ENCODE results near the gene CMTR1.

CMTR1 gene

DNA sequence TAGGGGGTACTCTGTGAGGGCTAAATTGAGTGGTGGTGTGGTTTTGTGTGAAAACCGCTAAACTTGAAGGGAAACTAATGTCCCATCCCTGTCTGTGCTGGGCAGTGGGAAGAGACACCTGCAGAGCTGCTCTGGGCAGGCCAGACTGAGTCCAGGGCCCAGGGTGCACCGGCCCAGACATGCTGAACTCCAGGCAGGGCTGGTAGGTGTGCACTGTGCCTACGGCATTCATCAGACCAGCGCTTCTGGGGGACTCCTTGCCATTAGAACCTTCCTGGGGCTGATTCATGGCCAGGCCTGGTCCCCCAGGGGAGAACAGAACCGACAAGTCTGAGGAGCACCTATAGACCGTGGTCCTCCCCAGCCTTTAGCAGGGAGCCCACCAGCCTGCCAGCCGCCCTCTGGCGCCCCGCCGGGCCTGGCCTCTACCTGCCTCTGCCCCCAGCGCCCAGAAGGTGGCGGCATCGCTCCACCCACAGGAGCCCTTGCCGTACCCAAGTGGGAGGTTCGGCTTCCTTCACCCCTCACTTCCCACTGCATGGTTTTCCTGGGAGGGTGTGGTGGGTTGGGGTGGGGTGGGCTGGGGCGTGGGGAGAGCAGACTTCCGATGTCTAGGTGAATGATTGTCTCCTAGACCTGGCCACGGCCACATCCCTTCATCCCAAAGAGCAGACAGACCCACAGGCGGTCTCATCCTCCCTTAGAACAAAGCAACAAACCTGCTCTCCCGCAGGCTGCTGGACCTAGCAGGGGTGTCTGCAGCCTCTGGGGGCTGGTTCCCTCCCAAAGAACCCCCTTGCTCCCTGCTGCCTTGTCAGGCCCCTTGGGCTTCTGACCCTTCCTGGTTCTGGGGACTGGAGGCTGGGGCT lies 51.1 kb downstream of the CMTR1 start:
- ChIA-PET CTCF (interaction anchor here (0.7 to 1.5 kb wide), 3 partner anchors 79 to 209 kb away, joined by 3 to 5 read pairs (median 4); no protein-coding TSS in a partner anchor), POLR2A (no interaction called here)
- peak; percentile 79 for DNase-seq (ENCODE audit: extremely low spot score)
- TF ChIP-seq BHLHE40 (IDR thresholded peaks at IDR 0.05; ENCODE audit: borderline replicate concordance): no peak
- TF ChIP-seq LEF1 (IDR thresholded peaks at IDR 0.05; ENCODE audit: borderline replicate concordance): no peak
- TF ChIP-seq FOXA1 (IDR thresholded peaks at IDR 0.05): no peak
- no peak for TF ChIP-seq SP1 (IDR thresholded peaks at IDR 0.05)
- no peak for TF ChIP-seq L3MBTL2 (conservative IDR thresholded peaks at IDR 0.05)
- no peak for TF ChIP-seq NFRKB (IDR thresholded peaks at IDR 0.05)

DNA sequence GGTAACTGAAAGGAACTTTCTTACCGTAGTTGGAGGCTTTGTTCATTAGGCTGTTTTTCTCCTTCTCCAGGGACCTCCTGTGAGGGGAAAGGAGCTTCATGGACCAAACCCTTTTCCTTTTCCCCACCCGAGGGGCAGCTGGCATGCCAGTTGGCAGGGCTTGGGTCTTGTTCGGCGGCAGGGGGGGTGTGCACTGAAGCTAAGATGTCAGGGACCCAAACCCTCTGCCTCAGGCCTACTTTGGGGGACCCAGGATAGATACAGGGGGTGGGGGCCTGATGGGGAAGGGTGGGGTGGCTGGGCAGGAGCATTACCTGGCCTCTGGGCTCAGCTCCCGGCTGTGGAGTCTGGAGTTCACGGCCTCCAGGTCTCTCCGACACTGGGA lies 51.8 kb downstream of the CMTR1 start:
- ChIA-PET CTCF (interaction anchor here (0.7 to 1.5 kb wide), 3 partner anchors 78 to 208 kb away, joined by 3 to 5 read pairs (median 4); no protein-coding TSS in a partner anchor), POLR2A (no interaction called here)
- TF ChIP-seq ZNF384 (IDR thresholded peaks at IDR 0.05) (no peak), CTBP1 (IDR thresholded peaks at IDR 0.05; ENCODE audit: borderline replicate concordance) (no peak), FOXM1 (IDR thresholded peaks at IDR 0.05; ENCODE audit: borderline replicate concordance) (no peak), ELF4 (IDR thresholded peaks at IDR 0.05) (no peak), L3MBTL2 (conservative IDR thresholded peaks at IDR 0.05) (no peak), LEF1 (IDR thresholded peaks at IDR 0.05; ENCODE audit: borderline replicate concordance) (no peak), SUZ12 (IDR thresholded peaks at IDR 0.05) (no peak), NFRKB (IDR thresholded peaks at IDR 0.05) (no peak), FOXA1 (IDR thresholded peaks at IDR 0.05) (no peak), HDGF (IDR thresholded peaks at IDR 0.05; ENCODE audit: borderline replicate concordance) (no peak), SP1 (IDR thresholded peaks at IDR 0.05) (no peak), FOXK2 (IDR thresholded peaks at IDR 0.05) (no peak), BHLHE40 (IDR thresholded peaks at IDR 0.05; ENCODE audit: borderline replicate concordance) (no peak), TARDBP (IDR thresholded peaks at IDR 0.05) (no peak), ARNT (IDR thresholded peaks at IDR 0.05) (no peak)
- TF ChIP-seq, protein P1, sequence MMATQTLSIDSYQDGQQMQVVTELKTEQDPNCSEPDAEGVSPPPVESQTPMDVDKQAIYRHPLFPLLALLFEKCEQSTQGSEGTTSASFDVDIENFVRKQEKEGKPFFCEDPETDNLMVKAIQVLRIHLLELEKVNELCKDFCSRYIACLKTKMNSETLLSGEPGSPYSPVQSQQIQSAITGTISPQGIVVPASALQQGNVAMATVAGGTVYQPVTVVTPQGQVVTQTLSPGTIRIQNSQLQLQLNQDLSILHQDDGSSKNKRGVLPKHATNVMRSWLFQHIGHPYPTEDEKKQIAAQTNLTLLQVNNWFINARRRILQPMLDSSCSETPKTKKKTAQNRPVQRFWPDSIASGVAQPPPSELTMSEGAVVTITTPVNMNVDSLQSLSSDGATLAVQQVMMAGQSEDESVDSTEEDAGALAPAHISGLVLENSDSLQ (IDR thresholded peaks at IDR 0.05): no peak
- DNase-seq (ENCODE audit: extremely low spot score): no peak

DNA sequence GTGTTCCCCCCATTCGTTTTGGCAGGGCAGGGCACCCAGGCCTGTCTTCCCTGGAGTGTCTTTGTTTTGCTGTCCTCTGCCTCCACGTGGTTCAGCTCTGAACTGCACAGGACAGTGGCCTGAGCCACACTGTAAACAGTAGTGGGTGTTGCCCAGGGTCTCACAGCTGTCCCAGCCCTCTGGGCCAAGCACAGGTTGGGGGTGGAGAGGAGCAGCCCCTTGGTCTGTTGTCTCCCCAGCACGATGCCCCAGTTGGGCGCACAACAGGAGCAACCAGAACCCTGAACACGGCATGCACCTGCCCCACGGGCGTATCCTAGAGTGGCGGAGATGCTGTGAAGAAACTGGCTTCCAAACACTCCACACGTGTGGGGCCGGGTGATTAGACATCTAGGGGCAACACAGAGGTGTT lies 52.3 kb downstream of the CMTR1 start:
- POLR2A ChIA-PET: no interaction called here
- TF ChIP-seq ELF4 (IDR thresholded peaks at IDR 0.05) (no peak), L3MBTL2 (conservative IDR thresholded peaks at IDR 0.05) (no peak), ZNF384 (IDR thresholded peaks at IDR 0.05) (no peak), LEF1 (IDR thresholded peaks at IDR 0.05; ENCODE audit: borderline replicate concordance) (no peak), TARDBP (IDR thresholded peaks at IDR 0.05) (no peak), FOXM1 (IDR thresholded peaks at IDR 0.05; ENCODE audit: borderline replicate concordance) (no peak), SP1 (IDR thresholded peaks at IDR 0.05) (no peak), FOXA1 (IDR thresholded peaks at IDR 0.05) (no peak), CTBP1 (IDR thresholded peaks at IDR 0.05; ENCODE audit: borderline replicate concordance) (no peak), FOXK2 (IDR thresholded peaks at IDR 0.05) (no peak), HDGF (IDR thresholded peaks at IDR 0.05; ENCODE audit: borderline replicate concordance) (no peak), ARNT (IDR thresholded peaks at IDR 0.05) (no peak), BHLHE40 (IDR thresholded peaks at IDR 0.05; ENCODE audit: borderline replicate concordance) (no peak), SUZ12 (IDR thresholded peaks at IDR 0.05) (no peak), NFRKB (IDR thresholded peaks at IDR 0.05) (no peak)
- TF ChIP-seq, protein P1 (IDR thresholded peaks at IDR 0.05): no peak
- peak; percentile 43 for DNase-seq (ENCODE audit: extremely low spot score)
- CTCF ChIA-PET: interaction anchor here (1.0 to 1.5 kb wide), 2 partner anchors 77 to 80 kb away, joined by 4 to 5 read pairs; no protein-coding TSS in a partner anchor

DNA sequence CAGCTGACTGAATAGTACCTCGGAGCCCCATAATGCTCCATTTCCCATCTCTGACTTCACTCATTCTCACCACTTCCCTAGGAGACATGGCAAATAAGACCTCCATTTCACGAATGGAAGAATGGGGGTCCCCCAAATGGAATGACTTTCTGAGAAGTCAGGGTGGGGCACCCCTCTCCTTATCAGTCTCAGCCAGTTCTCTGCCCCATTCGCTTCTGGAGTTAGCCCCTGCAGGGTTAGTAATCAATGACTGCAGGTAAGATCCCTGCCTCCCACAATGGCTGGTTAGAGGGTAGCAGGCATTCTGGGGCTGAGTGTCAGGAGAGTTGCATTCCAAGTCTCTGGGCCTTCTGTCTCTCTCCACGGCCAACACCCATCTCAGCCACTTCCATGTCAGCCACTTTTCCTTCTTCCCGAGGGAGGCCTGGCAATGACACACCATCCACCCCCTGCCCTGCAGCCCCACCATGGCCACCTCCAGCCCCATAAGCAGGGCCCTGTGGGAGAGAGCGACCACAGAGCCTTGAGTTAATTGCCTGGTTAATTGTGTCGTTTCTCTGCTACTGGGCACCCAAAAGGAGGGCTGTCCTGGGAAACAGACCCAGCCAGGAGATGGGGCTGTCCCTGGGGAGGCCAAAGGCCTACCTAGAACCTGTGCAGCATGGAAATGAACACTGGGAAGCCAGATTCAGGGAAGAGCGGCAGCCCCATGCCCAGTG lies 53.3 kb downstream of the CMTR1 start:
- CTCF ChIA-PET: no interaction called here
- TF ChIP-seq ELF4 (IDR thresholded peaks at IDR 0.05) (no peak), ARNT (IDR thresholded peaks at IDR 0.05) (no peak), FOXK2 (IDR thresholded peaks at IDR 0.05) (no peak), FOXM1 (IDR thresholded peaks at IDR 0.05; ENCODE audit: borderline replicate concordance) (no peak), NFRKB (IDR thresholded peaks at IDR 0.05) (no peak), BHLHE40 (IDR thresholded peaks at IDR 0.05; ENCODE audit: borderline replicate concordance) (no peak), TARDBP (IDR thresholded peaks at IDR 0.05) (no peak), FOXA1 (IDR thresholded peaks at IDR 0.05) (no peak), SP1 (IDR thresholded peaks at IDR 0.05) (no peak), SUZ12 (IDR thresholded peaks at IDR 0.05) (no peak)
- no peak for DNase-seq (ENCODE audit: extremely low spot score)
- POLR2A ChIA-PET: no interaction called here

DNA sequence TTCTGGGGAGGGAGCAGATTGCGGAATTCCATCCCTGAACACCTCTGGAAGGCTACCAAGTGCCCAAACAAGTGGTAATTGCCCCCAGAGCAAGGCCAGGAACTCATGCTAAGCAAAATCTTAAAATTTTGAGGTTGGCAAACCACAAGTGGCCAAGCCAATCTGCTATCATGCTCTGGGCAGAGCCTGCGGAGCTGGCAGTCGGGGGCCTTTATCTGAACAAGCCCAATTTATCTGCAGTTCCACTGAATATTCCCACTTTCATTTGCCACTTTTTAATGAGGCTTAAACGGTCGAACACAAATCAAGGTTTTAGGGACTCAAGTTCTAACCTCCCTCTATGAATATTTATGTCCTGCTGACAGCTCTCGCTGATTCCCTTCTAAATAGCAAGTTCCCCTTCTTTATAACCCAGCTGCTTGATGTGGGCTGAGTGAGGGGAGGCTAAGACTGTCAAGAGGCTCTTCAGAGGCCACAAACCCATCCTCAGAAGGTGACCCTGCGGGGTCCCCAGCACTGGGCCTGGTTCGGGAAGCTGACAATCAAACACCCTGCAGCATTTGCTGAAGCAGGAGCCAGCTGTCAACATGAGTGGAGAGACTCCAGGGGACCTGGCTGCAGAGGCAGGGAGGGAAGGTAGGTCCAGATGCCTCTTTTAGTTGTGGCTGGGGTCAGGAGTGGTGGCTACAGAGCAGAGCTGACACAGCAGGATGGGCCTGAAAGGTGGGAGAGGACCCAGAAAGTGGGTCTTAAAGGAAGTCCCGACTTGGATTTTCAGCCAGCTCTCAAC lies 54.8 kb downstream of the CMTR1 start:
- CTCF ChIA-PET: interaction anchor here (0.6 to 1.0 kb wide), 2 partner anchors 50 to 78 kb away, joined by 3 read pairs; no protein-coding TSS in a partner anchor
- DNase-seq (ENCODE audit: extremely low spot score): no peak
- TF ChIP-seq LEF1 (IDR thresholded peaks at IDR 0.05; ENCODE audit: borderline replicate concordance): no peak
- TF ChIP-seq ZNF384 (IDR thresholded peaks at IDR 0.05): no peak
- no peak for TF ChIP-seq SP1 (IDR thresholded peaks at IDR 0.05)
- no peak for TF ChIP-seq BHLHE40 (IDR thresholded peaks at IDR 0.05; ENCODE audit: borderline replicate concordance)
- no peak for TF ChIP-seq FOXA1 (IDR thresholded peaks at IDR 0.05)
- TF ChIP-seq TARDBP (IDR thresholded peaks at IDR 0.05): no peak
- TF ChIP-seq FOXM1 (IDR thresholded peaks at IDR 0.05; ENCODE audit: borderline replicate concordance): no peak
- no peak for TF ChIP-seq ARNT (IDR thresholded peaks at IDR 0.05)
- TF ChIP-seq NFRKB (IDR thresholded peaks at IDR 0.05): no peak
- TF ChIP-seq SUZ12 (IDR thresholded peaks at IDR 0.05): no peak
- TF ChIP-seq, protein P1 (IDR thresholded peaks at IDR 0.05): no peak
- no peak for TF ChIP-seq HDGF (IDR thresholded peaks at IDR 0.05; ENCODE audit: borderline replicate concordance)
- TF ChIP-seq CTBP1 (IDR thresholded peaks at IDR 0.05; ENCODE audit: borderline replicate concordance): no peak
- POLR2A ChIA-PET: no interaction called here

Measured in HEK293T (cell line).